Stimulated activated CD4-positive, alpha-beta T cell treated with anti-CD3 and anti-CD28 coated beads, Interleukin-1b, Interleukin-23, amount 100 ng/mL, for 24 hours (primary cell): ENCODE measurements around the gene BRCC3.
"Not testable (repeated sequence)": the region's sequence is repeated elsewhere in the genome, so short reads cannot be mapped to it uniquely, and the experiment has no call there.

Source experiments
- DNase-seq, 4 experiments: peaks; one replicate each; pipeline ENCODE4 v3.0.0-alpha.2; 2020; ENCODE audit warnings: low read depth in 4 of 4, low spot score in 1 of 4

BRCC3 gene

GRCh38 chrX:155143959-155144548 lies 72.7 kb downstream of the BRCC3 start:
- DNase-seq: no peak

GRCh38 chrX:155144926-155145325 lies 73.6 kb downstream of the BRCC3 start:
- DNase-seq: no peak

- DNase-seq: not testable (repeated sequence)
Observed at GRCh38 chrX:155147612-155148011, 76.3 kb downstream of the BRCC3 start.

- DNase-seq: not testable (repeated sequence)
Observed at GRCh38 chrX:155148166-155148565, 76.9 kb downstream of the BRCC3 start.

- peak in 3 of 4 experiments; percentile 1 to 12 (median 7) for DNase-seq
Observed at GRCh38 chrX:155148724-155149537, 77.6 kb downstream of the BRCC3 start.

- DNase-seq: no peak
Observed at GRCh38 chrX:155169881-155170280, 98.6 kb downstream of the BRCC3 start.
